ENCODE data around the gene HYI. TPM values are rescaled to one million over a fixed set of nuclear protein-coding genes. Genes with fewer than 3 reads are reported as not detected.

The HYI gene
- total and polyA plus RNA-seq, 2 of the 8 experiments (the other 6 are each of a cell fraction or from before 2014, with no cell fraction given), result 14.4 to 17.7 TPM

- no peak overlapping the region for H3K27ac ChIP-seq (ENCODE audit: low read depth, low read length)
- no peak overlapping the region for H2BK120ac ChIP-seq (replicated peaks; ENCODE audit: low read depth, low read length)
- no peak overlapping the region for H3K23ac ChIP-seq (ENCODE audit: insufficient read length)
- no peak overlapping the region; the same call in 1 of the 2 replicates for H2BK12ac ChIP-seq (ENCODE audit: low read depth, low read length)
- no peak for TF ChIP-seq SP1 (IDR thresholded peaks at IDR 0.05; ENCODE audit: low read depth, low read length)
- TF ChIP-seq KDM1A (IDR thresholded peaks at IDR 0.05; ENCODE audit: borderline replicate concordance, low read length), result peak; percentile 75; the same call in 1 of the 2 replicates
- FAIRE-seq (no peak), DNase-seq (ENCODE audit: low read depth in 1 of 2, low spot score in 2 of 2) (peak in 1 of 2 experiments; percentile 49)
- no peak overlapping the region for H2AFZ ChIP-seq (ENCODE audit: low read length)
- ChIA-PET POLR2A (ENCODE audit: partially characterized antibody) (no interaction called here), CTCF (ENCODE audit: partially characterized antibody) (no interaction called here)
- H2BK15ac ChIP-seq (ENCODE audit: low read length), result 0 out of 2 replicates have a peak overlapping the region, but pooled peaks have one; percentile 25
- H3K9ac ChIP-seq (replicated peaks in 1 of 4; ENCODE audit: extremely low read depth in 1 of 4, low read depth in 3 of 4, low read length in 3 of 4), result 0 out of 7 replicates have a peak overlapping the region, but pooled peaks of 1 of the 4 experiments have one; percentile 10
- H3K4ac ChIP-seq (replicated peaks; ENCODE audit: insufficient read length, low read depth, low read length), result no peak overlapping the region
- H3K23me2 ChIP-seq (ENCODE audit: low read depth, low read length), result peaks cover 2% of the 10 kb centered on the region; the same call in 1 of the 2 replicates
- H4K91ac ChIP-seq (replicated peaks; ENCODE audit: insufficient read length, low read length), result peak overlapping the region; percentile 1
- peaks cover 4 to 5% of the 10 kb centered on the region in 2 experiments; a peak in 1 of 4 replicates for H3K9me3 ChIP-seq (ENCODE audit: insufficient read depth in 2 of 2, low read depth in 1 of 2, low read length in 1 of 2)
- peaks cover 2 to 10% (median 5%) of the 10 kb centered on the region in 4 experiments; a peak in 6 of 7 replicates for H3K4me1 ChIP-seq (replicated peaks in 1 of 4; ENCODE audit: control insufficient read depth in 3 of 4, insufficient read depth in 4 of 4, low read length in 3 of 4)
- H4K20me1 ChIP-seq (replicated peaks in 1 of 2; ENCODE audit: control insufficient read depth in 1 of 2, insufficient read depth in 2 of 2, low read length in 2 of 2), result no peaks in the 10 kb centered on the region
- no peak overlapping the region for H3K14ac ChIP-seq (ENCODE audit: insufficient read length)
- no peak overlapping the region for H3K4me3 ChIP-seq (ENCODE audit: extremely low read depth in 1 of 4, insufficient read depth in 2 of 4, low read depth in 3 of 4, low read length in 4 of 4)
- no peaks in the 10 kb centered on the region for H3K36me3 ChIP-seq (ENCODE audit: control insufficient read depth in 2 of 4, insufficient read depth in 4 of 4, low read length in 3 of 4)
- no peaks in the 10 kb centered on the region for H3K27me3 ChIP-seq (replicated peaks in 1 of 4; ENCODE audit: control insufficient read depth in 3 of 4, extremely low read depth in 1 of 4, insufficient read depth in 3 of 4, low read length in 3 of 4)
- WGBS, 2 experiments (ENCODE audit: extremely low coverage in 1 of 2, insufficient coverage in 1 of 2, insufficient read length in 1 of 2, insufficient replicate concordance in 2 of 2, low coverage in 1 of 2, low lambda C conversion rate in 2 of 2, missing lambda C conversion rate in 1 of 2), result 85% methylated on average over 7 of the region's 7 CpGs; no CpG with 5 or more reads in 1 of the 2 experiments
- no peaks in the 10 kb centered on the region for H3K79me2 ChIP-seq (ENCODE audit: control insufficient read depth in 1 of 2, insufficient read depth in 2 of 2, low read length in 2 of 2)
- no peak overlapping the region for H3K56ac ChIP-seq (replicated peaks; ENCODE audit: insufficient read length, low read depth, low read length)
- no peak overlapping the region for H3K18ac ChIP-seq (ENCODE audit: extremely low read depth, low read length)
- peak overlapping the region; percentile 91; the same call in 1 of the 2 replicates for H2AK5ac ChIP-seq (ENCODE audit: low read depth, low read length)
- no peak overlapping the region for H4K5ac ChIP-seq (ENCODE audit: insufficient read length, low read depth, low read length)
- H2BK5ac ChIP-seq (ENCODE audit: low read depth, low read length), result no peak overlapping the region
- H2BK20ac ChIP-seq (ENCODE audit: low read length), result peak overlapping the region; percentile 40; the same call in 1 of the 2 replicates
- H4K8ac ChIP-seq (ENCODE audit: extremely low read depth, insufficient read depth, low read length), result peak overlapping the region; percentile 51; the same call in 1 of the 2 replicates
- H3K79me1 ChIP-seq (ENCODE audit: low read depth, low read length), result no peaks in the 10 kb centered on the region
- 0 out of 4 replicates have a peak overlapping the region, but pooled peaks have one; percentile 3 to 31 for H3K4me2 ChIP-seq (ENCODE audit: insufficient read depth in 1 of 2, low read depth in 2 of 2, low read length in 2 of 2)
Measured at GRCh38 chr1:43495204-43495603, 41.5 kb upstream of the HYI start.
